WTC11 (cell line): ENCODE data around the gene PTPRC. TPM values are rescaled to one million over a fixed set of nuclear protein-coding genes. Genes with fewer than 3 reads are reported as not detected.

Source experiments
- ATAC-seq: fragments of 200-7000 bp; cut with Tn5 transposase; 2 replicates; pipeline ENCODE4 v1.10.0; 2021; ENCODE audit warnings: mild to moderate bottlenecking, moderate library complexity
- CTCF ChIA-PET: fragments of 300-600 bp; sonication (Branson Sonifier 250); formaldehyde crosslinking; loops from one replicate; lab custom pipeline; 2021; ENCODE audit warnings: antibody characterized with exemption; lab: Charles Lee
- POLR2A ChIA-PET: fragments of 350-600 bp; sonication (Branson Sonifier 250); formaldehyde crosslinking; loops from one replicate; lab custom pipeline; 2021; ENCODE audit warnings: antibody characterized with exemption; lab: Charles Lee
- DNase-seq: peaks from one replicate; pipeline ENCODE4 v3.0.0; 2021; ENCODE audit warnings: low spot score
- H3K27ac Mint-ChIP-seq: 2 replicates; pipeline ENCODE4 v1.8.0; 2021; ENCODE audit warnings: mixed read lengths
- H3K27me3 Mint-ChIP-seq: 2 replicates; pipeline ENCODE4 v1.8.0; 2021; ENCODE audit warnings: low read depth, mild to moderate bottlenecking, moderate library complexity, mixed read lengths
- H3K36me3 Mint-ChIP-seq: 2 replicates; pipeline ENCODE4 v1.8.0; 2021; ENCODE audit warnings: mixed read lengths
- H3K4me1 Mint-ChIP-seq: 2 replicates; pipeline ENCODE4 v1.8.0; 2022; ENCODE audit warnings: mixed read lengths
- H3K4me3 Mint-ChIP-seq: 2 replicates; pipeline ENCODE4 v1.8.0; 2021; ENCODE audit warnings: mild to moderate bottlenecking, moderate library complexity, mixed read lengths
- H3K9me3 Mint-ChIP-seq: 2 replicates; pipeline ENCODE4 v1.8.0; 2021; ENCODE audit warnings: mixed read lengths
- CREM ChIP-seq: sonication (generic); formaldehyde crosslinking; IDR thresholded peaks from 2 replicates; pipeline ENCODE4 v1.8.1; 2022; ENCODE audit warnings: mild to moderate bottlenecking, missing genetic modification reagents, moderate library complexity
- CTCF ChIP-seq: fragments of 200-600 bp; IDR thresholded peaks from 2 replicates; pipeline ENCODE4 v1.8.0; 2022; ENCODE audit warnings: antibody characterized with exemption
- E2F1 ChIP-seq: sonication (generic); formaldehyde crosslinking; IDR thresholded peaks from 2 replicates; pipeline ENCODE4 v1.8.0; 2022; ENCODE audit warnings: mild to moderate bottlenecking, missing genetic modification reagents
- E2F4 ChIP-seq: sonication (generic); formaldehyde crosslinking; IDR thresholded peaks from 2 replicates; pipeline ENCODE4 v1.8.1; 2022; ENCODE audit warnings: low read depth, mild to moderate bottlenecking, moderate library complexity, missing genetic modification reagents, borderline replicate concordance
- ETV6 ChIP-seq: sonication (generic); formaldehyde crosslinking; IDR thresholded peaks from 2 replicates; pipeline ENCODE4 v1.8.1; 2022; ENCODE audit warnings: mild to moderate bottlenecking, missing genetic modification reagents
- FOXK1 ChIP-seq: sonication (generic); formaldehyde crosslinking; IDR thresholded peaks from 2 replicates; pipeline ENCODE4 v1.8.0; 2022; ENCODE audit warnings: mild to moderate bottlenecking, moderate library complexity, missing genetic modification reagents
- GABPB1 ChIP-seq: sonication (generic); formaldehyde crosslinking; IDR thresholded peaks from 2 replicates; pipeline ENCODE4 v1.8.1; 2023; ENCODE audit warnings: mild to moderate bottlenecking, missing genetic modification reagents
- GRHL2 ChIP-seq: fragments of 250-450 bp; sonication (Bioruptor Pico); IDR thresholded peaks from 2 replicates; pipeline ENCODE4 v1.8.0; 2022; ENCODE audit warnings: mild to moderate bottlenecking, moderate library complexity; ENCODE audit not compliant: insufficient replicate concordance, severe bottlenecking
- GTF2I ChIP-seq: fragments of 250-450 bp; sonication (Bioruptor Pico); conservative IDR thresholded peaks from 2 replicates; pipeline ENCODE4 v1.4.0; 2021; ENCODE audit warnings: mild to moderate bottlenecking
- IRF2 ChIP-seq: sonication (generic); formaldehyde crosslinking; IDR thresholded peaks from 2 replicates; pipeline ENCODE4 v1.8.0; 2022; ENCODE audit warnings: low read depth, missing genetic modification reagents, borderline replicate concordance
- MLX ChIP-seq: sonication (generic); formaldehyde crosslinking; IDR thresholded peaks from 2 replicates; pipeline ENCODE4 v1.8.1; 2023; ENCODE audit warnings: mild to moderate bottlenecking, missing genetic modification reagents, moderate library complexity
- NFATC4 ChIP-seq: fragments of 250-450 bp; sonication (Bioruptor Pico); IDR thresholded peaks from 2 replicates; pipeline ENCODE4 v1.9.0; 2021; ENCODE audit warnings: mild to moderate bottlenecking
- NFE2L1 ChIP-seq: sonication (generic); formaldehyde crosslinking; IDR thresholded peaks from 2 replicates; pipeline ENCODE4 v1.8.1; 2023; ENCODE audit warnings: missing genetic modification reagents
- NFYB ChIP-seq: sonication (generic); formaldehyde crosslinking; conservative IDR thresholded peaks from 2 replicates; pipeline ENCODE4 v1.8.0; 2022; ENCODE audit warnings: low read depth, missing genetic modification reagents
- NR1H2 ChIP-seq: sonication (generic); formaldehyde crosslinking; IDR thresholded peaks from 2 replicates; pipeline ENCODE4 v1.9.0; 2021; ENCODE audit warnings: mild to moderate bottlenecking, moderate library complexity, missing genetic modification reagents
- PREB ChIP-seq: sonication (generic); formaldehyde crosslinking; IDR thresholded peaks from 2 replicates; pipeline ENCODE4 v1.8.1; 2022; ENCODE audit warnings: mild to moderate bottlenecking, missing genetic modification reagents, moderate library complexity, borderline replicate concordance
- SMAD3 ChIP-seq: sonication (generic); formaldehyde crosslinking; IDR thresholded peaks from 2 replicates; pipeline ENCODE4 v1.8.0; 2022; ENCODE audit warnings: missing genetic modification reagents, mild to moderate bottlenecking, borderline replicate concordance
- SOX15 ChIP-seq: fragments of 250-450 bp; sonication (Bioruptor Pico); IDR thresholded peaks from 2 replicates; pipeline ENCODE4 v1.9.0; 2021; ENCODE audit warnings: mild to moderate bottlenecking
- TCF7 ChIP-seq: sonication (generic); formaldehyde crosslinking; IDR thresholded peaks from 2 replicates; pipeline ENCODE4 v1.8.0; 2022; ENCODE audit warnings: mild to moderate bottlenecking, low read depth, missing genetic modification reagents, moderate library complexity
- TP53 ChIP-seq: sonication (generic); formaldehyde crosslinking; IDR thresholded peaks from 2 replicates; pipeline ENCODE4 v1.8.1; 2023; ENCODE audit warnings: mild to moderate bottlenecking, missing genetic modification reagents
- USF2 ChIP-seq: sonication (generic); formaldehyde crosslinking; IDR thresholded peaks from 2 replicates; pipeline ENCODE4 v1.8.1; 2023; ENCODE audit warnings: mild to moderate bottlenecking, missing genetic modification reagents, moderate library complexity
- ZNF138 ChIP-seq: sonication (generic); formaldehyde crosslinking; conservative IDR thresholded peaks from 2 replicates; pipeline ENCODE4 v1.8.1; 2022; ENCODE audit warnings: mild to moderate bottlenecking, moderate library complexity, missing genetic modification reagents
- ZNF232 ChIP-seq: sonication (generic); formaldehyde crosslinking; IDR thresholded peaks from 2 replicates; pipeline ENCODE4 v1.8.0; 2022; ENCODE audit warnings: mild to moderate bottlenecking, missing genetic modification reagents
- ZNF396 ChIP-seq: fragments of 250-450 bp; sonication (Bioruptor Pico); IDR thresholded peaks from 2 replicates; pipeline ENCODE4 v1.8.0; 2021; ENCODE audit warnings: mild to moderate bottlenecking, moderate library complexity, borderline replicate concordance
- ZNF416 ChIP-seq: fragments of 250-450 bp; sonication (Bioruptor Pico); IDR thresholded peaks from 2 replicates; pipeline ENCODE4 v1.9.0; 2021; ENCODE audit warnings: mild to moderate bottlenecking, inconsistent platforms
- total RNA-seq: library from RNA; stranded (reverse); gene quantifications from 3 replicates; pipeline ENCODE4 v1.2.3, GENCODE V29; 2021

The PTPRC gene
- total RNA-seq, 1 experiment from 2014 or later = 1.4 TPM

GRCh38 chr1:198672124-198672523 lies 33.3 kb downstream of the PTPRC start (continued):
- no peak for TF ChIP-seq E2F4 (CRISPR knock-in tag)
- no peak for TF ChIP-seq GRHL2 (CRISPR knock-in tag)
- TF ChIP-seq NR1H2 (CRISPR knock-in tag) = no peak
- TF ChIP-seq CTCF = no peak

- ATAC-seq (no peak), DNase-seq (no peak)
- POLR2A ChIA-PET = no interaction called here
- Mint-ChIP-seq H3K4me3 (no peak overlapping the region), H3K4me1 (peaks cover 23% of the 10 kb centered on the region), H3K9me3 (no peaks in the 10 kb centered on the region), H3K27ac (no peak overlapping the region), H3K27me3 (no peaks in the 10 kb centered on the region), H3K36me3 (no peaks in the 10 kb centered on the region)
- no peak for TF ChIP-seq ETV6
- no peak for TF ChIP-seq ZNF232 (CRISPR knock-in tag)
- no peak for TF ChIP-seq TCF7 (CRISPR knock-in tag)
- TF ChIP-seq GTF2I (CRISPR knock-in tag) = no peak
- no peak for TF ChIP-seq SMAD3 (CRISPR knock-in tag)
- TF ChIP-seq GRHL2 (CRISPR knock-in tag) = no peak
- TF ChIP-seq ZNF138 = no peak
- TF ChIP-seq ZNF416 = no peak
- TF ChIP-seq NFE2L1 (CRISPR knock-in tag) = no peak
- TF ChIP-seq CREM = no peak
- TF ChIP-seq IRF2 = no peak
- no peak for TF ChIP-seq FOXK1
- TF ChIP-seq E2F1 (CRISPR knock-in tag) = no peak
- no peak for TF ChIP-seq USF2
- CTCF ChIA-PET = no interaction called here
These were observed 35.2 kb downstream of the PTPRC start for GRCh38 chr1:198674009-198674408.

GRCh38 chr1:198676253-198676652 lies 37.4 kb downstream of the PTPRC start:
- POLR2A ChIA-PET = no interaction called here
- Mint-ChIP-seq H3K4me1 (peaks cover 19% of the 10 kb centered on the region), H3K36me3 (no peaks in the 10 kb centered on the region), H3K27ac (no peak overlapping the region), H3K9me3 (no peaks in the 10 kb centered on the region), H3K27me3 (no peaks in the 10 kb centered on the region), H3K4me3 (no peak overlapping the region)
- DNase-seq = no peak
- no peak for TF ChIP-seq NFATC4 (CRISPR knock-in tag)
- CTCF ChIA-PET = no interaction called here
- ATAC-seq = no peak

- peaks cover 22% of the 10 kb centered on the region for H3K4me1 Mint-ChIP-seq
- no peak overlapping the region for H3K27ac Mint-ChIP-seq
- no peaks in the 10 kb centered on the region for H3K36me3 Mint-ChIP-seq
- H3K9me3 Mint-ChIP-seq = no peaks in the 10 kb centered on the region
- DNase-seq (no peak), ATAC-seq (no peak)
- H3K27me3 Mint-ChIP-seq = no peaks in the 10 kb centered on the region
- no peak overlapping the region for H3K4me3 Mint-ChIP-seq
- ChIA-PET CTCF (interaction anchor here (1.4 kb wide), 1 partner anchor 22 kb away, joined by 4 read pairs; no protein-coding TSS in a partner anchor), POLR2A (no interaction called here)
- no peak for TF ChIP-seq SOX15 (CRISPR knock-in tag)
- no peak for TF ChIP-seq MLX (CRISPR knock-in tag)
- no peak for TF ChIP-seq IRF2
- TF ChIP-seq TP53 (CRISPR knock-in tag) = no peak
- TF ChIP-seq GABPB1 (CRISPR knock-in tag) = no peak
- TF ChIP-seq PREB (CRISPR knock-in tag) = no peak
- TF ChIP-seq ZNF138 = no peak
- TF ChIP-seq NFYB (CRISPR knock-in tag) = no peak
- TF ChIP-seq ZNF396 (CRISPR knock-in tag) = no peak
These were observed 38.2 kb downstream of the PTPRC start for GRCh38 chr1:198677027-198677426.
